Measurements from ENCODE around the gene PPP1R13B. TPM values are rescaled to one million over a fixed set of nuclear protein-coding genes. Genes with fewer than 3 reads are reported as not detected.

PPP1R13B gene
- total RNA-seq, 1 experiment from 2014 or later, result 17.8 TPM

DNA sequence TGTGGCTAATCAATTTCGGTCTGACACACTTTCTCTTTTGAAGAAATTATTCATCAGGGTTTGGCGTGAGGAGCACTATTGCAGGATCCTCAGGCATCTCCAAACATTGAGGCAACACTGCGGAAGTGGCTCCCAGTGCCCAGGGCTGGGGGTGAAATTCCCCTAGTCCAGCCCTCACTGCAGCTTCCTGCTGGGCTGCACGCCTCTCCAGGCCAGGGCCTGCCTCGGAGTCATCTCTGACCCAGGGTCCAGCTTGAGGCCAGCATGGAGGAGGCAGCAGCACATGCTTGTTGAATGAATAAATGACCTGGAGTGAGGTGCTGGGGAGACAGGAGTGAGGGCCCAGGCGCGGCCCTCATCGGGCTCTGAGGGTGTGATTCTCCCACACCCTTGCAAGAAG is 44.9 kb upstream of the PPP1R13B start:
- no peaks in the 10 kb centered on the region for H3K36me3 ChIP-seq (ENCODE audit: control insufficient read depth in 1 of 2, insufficient read depth in 2 of 2, low read length in 2 of 2)
- no peak overlapping the region for H3K4me3 ChIP-seq (replicated peaks in 1 of 2; ENCODE audit: low read depth in 1 of 2, low read length in 2 of 2)
- no peak overlapping the region for H3K9ac ChIP-seq (ENCODE audit: low read length)
- H3K4me2 ChIP-seq (ENCODE audit: low read length), result no peak overlapping the region
- ATAC-seq (no peak), DNase-seq (ENCODE audit: low read depth, low spot score) (no peak)
- POLR2A ChIA-PET, result no interaction called here
- peaks cover 30 to 46% of the 10 kb centered on the region in 2 experiments for H3K4me1 ChIP-seq (ENCODE audit: control insufficient read depth in 1 of 2, insufficient read depth in 2 of 2, low read length in 2 of 2)
- no peak overlapping the region for H2AFZ ChIP-seq (ENCODE audit: low read depth, low read length, poor library complexity, severe bottlenecking)
- H3K27ac ChIP-seq (ENCODE audit: low read depth, low read length), result no peak overlapping the region
- H3K79me2 ChIP-seq (ENCODE audit: insufficient read depth, low read length), result no peaks in the 10 kb centered on the region
- TF ChIP-seq, protein P1, sequence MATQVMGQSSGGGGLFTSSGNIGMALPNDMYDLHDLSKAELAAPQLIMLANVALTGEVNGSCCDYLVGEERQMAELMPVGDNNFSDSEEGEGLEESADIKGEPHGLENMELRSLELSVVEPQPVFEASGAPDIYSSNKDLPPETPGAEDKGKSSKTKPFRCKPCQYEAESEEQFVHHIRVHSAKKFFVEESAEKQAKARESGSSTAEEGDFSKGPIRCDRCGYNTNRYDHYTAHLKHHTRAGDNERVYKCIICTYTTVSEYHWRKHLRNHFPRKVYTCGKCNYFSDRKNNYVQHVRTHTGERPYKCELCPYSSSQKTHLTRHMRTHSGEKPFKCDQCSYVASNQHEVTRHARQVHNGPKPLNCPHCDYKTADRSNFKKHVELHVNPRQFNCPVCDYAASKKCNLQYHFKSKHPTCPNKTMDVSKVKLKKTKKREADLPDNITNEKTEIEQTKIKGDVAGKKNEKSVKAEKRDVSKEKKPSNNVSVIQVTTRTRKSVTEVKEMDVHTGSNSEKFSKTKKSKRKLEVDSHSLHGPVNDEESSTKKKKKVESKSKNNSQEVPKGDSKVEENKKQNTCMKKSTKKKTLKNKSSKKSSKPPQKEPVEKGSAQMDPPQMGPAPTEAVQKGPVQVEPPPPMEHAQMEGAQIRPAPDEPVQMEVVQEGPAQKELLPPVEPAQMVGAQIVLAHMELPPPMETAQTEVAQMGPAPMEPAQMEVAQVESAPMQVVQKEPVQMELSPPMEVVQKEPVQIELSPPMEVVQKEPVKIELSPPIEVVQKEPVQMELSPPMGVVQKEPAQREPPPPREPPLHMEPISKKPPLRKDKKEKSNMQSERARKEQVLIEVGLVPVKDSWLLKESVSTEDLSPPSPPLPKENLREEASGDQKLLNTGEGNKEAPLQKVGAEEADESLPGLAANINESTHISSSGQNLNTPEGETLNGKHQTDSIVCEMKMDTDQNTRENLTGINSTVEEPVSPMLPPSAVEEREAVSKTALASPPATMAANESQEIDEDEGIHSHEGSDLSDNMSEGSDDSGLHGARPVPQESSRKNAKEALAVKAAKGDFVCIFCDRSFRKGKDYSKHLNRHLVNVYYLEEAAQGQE (IDR thresholded peaks at IDR 0.05; ENCODE audit: low read depth), result no peak
- TF ChIP-seq, protein P2, sequence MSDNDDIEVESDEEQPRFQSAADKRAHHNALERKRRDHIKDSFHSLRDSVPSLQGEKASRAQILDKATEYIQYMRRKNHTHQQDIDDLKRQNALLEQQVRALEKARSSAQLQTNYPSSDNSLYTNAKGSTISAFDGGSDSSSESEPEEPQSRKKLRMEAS (IDR thresholded peaks at IDR 0.05), result no peak
- TF ChIP-seq SP1 (IDR thresholded peaks at IDR 0.05; ENCODE audit: low read depth), result no peak
- no peak for TF ChIP-seq YY1 (IDR thresholded peaks at IDR 0.05; ENCODE audit: extremely low read depth, insufficient replicate concordance, low read depth, low read length)
- TF ChIP-seq, protein P3, sequence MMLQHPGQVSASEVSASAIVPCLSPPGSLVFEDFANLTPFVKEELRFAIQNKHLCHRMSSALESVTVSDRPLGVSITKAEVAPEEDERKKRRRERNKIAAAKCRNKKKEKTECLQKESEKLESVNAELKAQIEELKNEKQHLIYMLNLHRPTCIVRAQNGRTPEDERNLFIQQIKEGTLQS (IDR thresholded peaks at IDR 0.05), result no peak
- no peak for TF ChIP-seq TCF7L2 (IDR thresholded peaks at IDR 0.05; ENCODE audit: borderline replicate concordance, extremely low read depth, insufficient read depth, insufficient read length)
- TF ChIP-seq, protein P4, sequence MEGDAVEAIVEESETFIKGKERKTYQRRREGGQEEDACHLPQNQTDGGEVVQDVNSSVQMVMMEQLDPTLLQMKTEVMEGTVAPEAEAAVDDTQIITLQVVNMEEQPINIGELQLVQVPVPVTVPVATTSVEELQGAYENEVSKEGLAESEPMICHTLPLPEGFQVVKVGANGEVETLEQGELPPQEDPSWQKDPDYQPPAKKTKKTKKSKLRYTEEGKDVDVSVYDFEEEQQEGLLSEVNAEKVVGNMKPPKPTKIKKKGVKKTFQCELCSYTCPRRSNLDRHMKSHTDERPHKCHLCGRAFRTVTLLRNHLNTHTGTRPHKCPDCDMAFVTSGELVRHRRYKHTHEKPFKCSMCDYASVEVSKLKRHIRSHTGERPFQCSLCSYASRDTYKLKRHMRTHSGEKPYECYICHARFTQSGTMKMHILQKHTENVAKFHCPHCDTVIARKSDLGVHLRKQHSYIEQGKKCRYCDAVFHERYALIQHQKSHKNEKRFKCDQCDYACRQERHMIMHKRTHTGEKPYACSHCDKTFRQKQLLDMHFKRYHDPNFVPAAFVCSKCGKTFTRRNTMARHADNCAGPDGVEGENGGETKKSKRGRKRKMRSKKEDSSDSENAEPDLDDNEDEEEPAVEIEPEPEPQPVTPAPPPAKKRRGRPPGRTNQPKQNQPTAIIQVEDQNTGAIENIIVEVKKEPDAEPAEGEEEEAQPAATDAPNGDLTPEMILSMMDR (IDR thresholded peaks at IDR 0.05 in 2 of 3, conservative IDR thresholded peaks at IDR 0.05 in 1 of 3; ENCODE audit: borderline replicate concordance in 1 of 3, insufficient read depth in 1 of 3, low read depth in 2 of 3, low read length in 2 of 3), result no peak
- TF ChIP-seq, protein P5, sequence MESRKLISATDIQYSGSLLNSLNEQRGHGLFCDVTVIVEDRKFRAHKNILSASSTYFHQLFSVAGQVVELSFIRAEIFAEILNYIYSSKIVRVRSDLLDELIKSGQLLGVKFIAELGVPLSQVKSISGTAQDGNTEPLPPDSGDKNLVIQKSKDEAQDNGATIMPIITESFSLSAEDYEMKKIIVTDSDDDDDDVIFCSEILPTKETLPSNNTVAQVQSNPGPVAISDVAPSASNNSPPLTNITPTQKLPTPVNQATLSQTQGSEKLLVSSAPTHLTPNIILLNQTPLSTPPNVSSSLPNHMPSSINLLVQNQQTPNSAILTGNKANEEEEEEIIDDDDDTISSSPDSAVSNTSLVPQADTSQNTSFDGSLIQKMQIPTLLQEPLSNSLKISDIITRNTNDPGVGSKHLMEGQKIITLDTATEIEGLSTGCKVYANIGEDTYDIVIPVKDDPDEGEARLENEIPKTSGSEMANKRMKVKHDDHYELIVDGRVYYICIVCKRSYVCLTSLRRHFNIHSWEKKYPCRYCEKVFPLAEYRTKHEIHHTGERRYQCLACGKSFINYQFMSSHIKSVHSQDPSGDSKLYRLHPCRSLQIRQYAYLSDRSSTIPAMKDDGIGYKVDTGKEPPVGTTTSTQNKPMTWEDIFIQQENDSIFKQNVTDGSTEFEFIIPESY (IDR thresholded peaks at IDR 0.05; ENCODE audit: extremely low read depth, insufficient replicate concordance, low read length), result no peak
- no peak for TF ChIP-seq RAD21 (IDR thresholded peaks at IDR 0.05; ENCODE audit: low read depth)
- no peak for TF ChIP-seq ZNF274 (IDR thresholded peaks at IDR 0.05; ENCODE audit: low read depth, low read length)
- no peak for TF ChIP-seq FOSL1 (IDR thresholded peaks at IDR 0.05; ENCODE audit: low read depth)
- no peak for TF ChIP-seq EGR1 (IDR thresholded peaks at IDR 0.05; ENCODE audit: low read depth)
- TF ChIP-seq SRF (IDR thresholded peaks at IDR 0.05; ENCODE audit: low read depth), result no peak
- no peaks in the 10 kb centered on the region; a peak in 1 of 4 replicates for H3K9me3 ChIP-seq (ENCODE audit: control insufficient read depth in 1 of 2, insufficient read depth in 1 of 2, low read depth in 1 of 2, low read length in 2 of 2)
- H3K27me3 ChIP-seq (ENCODE audit: insufficient read depth, low read length), result no peaks in the 10 kb centered on the region
- CTCF ChIA-PET, result interaction anchor here (1.4 to 1.6 kb wide), 2 partner anchors 9 to 12 kb away, joined by 3 to 5 read pairs; no protein-coding TSS in a partner anchor
- no peaks in the 10 kb centered on the region for H4K20me1 ChIP-seq (ENCODE audit: insufficient read depth)
- RAD21 ChIA-PET (ENCODE audit: low non-redundant PET in 1 of 2, low total read pairs in 2 of 2, uncharacterized antibody in 2 of 2, unreplicated experiment in 2 of 2), result no interaction called here
- no TSS peak for BruUV-seq (replicated peaks)
- intact Hi-C loops (cut with micrococcal nuclease), result no loop called here
- H3K9me2 ChIP-seq (ENCODE audit: insufficient read depth), result no peaks in the 10 kb centered on the region
